Keratinocyte (primary cell): Measurements from ENCODE around the gene HNRNPLL.

ENCODE experiments used
- CTCF ChIP-seq, 3 experiments: IDR thresholded peaks in 1 of 3; conservative IDR thresholded peaks in 1 of 3; optimal IDR thresholded peaks in 1 of 3; 2 replicates in 2 of 3; 3 replicates in 1 of 3; pipeline versions ENCODE3 to v1.5.1; 2011; ENCODE audit warnings: low read length in 3 of 3, mild to moderate bottlenecking in 3 of 3, moderate library complexity in 2 of 3, control low read depth in 1 of 3, inconsistent platforms in 1 of 3; ENCODE audit not compliant: insufficient read depth in 2 of 3; ENCODE audit errors: extremely low read depth in 1 of 3
- EZH2 ChIP-seq: IDR thresholded peaks from one replicate; pipeline ENCODE4 v1.6.1; 2012; ENCODE audit warnings: inconsistent platforms, mild to moderate bottlenecking, low read length, moderate library complexity

- TF ChIP-seq EZH2: no peak
- no peak for TF ChIP-seq CTCF (optimal IDR thresholded peaks at IDR 0.05 in 1 of 3, IDR thresholded peaks at IDR 0.05 in 1 of 3, conservative IDR thresholded peaks at IDR 0.05 in 1 of 3; ENCODE audit: extremely low read depth in 1 of 3, insufficient read depth in 2 of 3, low read length in 3 of 3)
Measured at GRCh38 chr2:38602136-38602731, 494 bp downstream of the HNRNPLL start.
